ENCODE measurements around the gene UBR4.

Gene UBR4

GRCh38 chr1:19068639-19069276 lies 141.3 kb downstream of the UBR4 start:
- no peak for DNase-seq

- no peak for DNase-seq
Observed at GRCh38 chr1:19067912-19068638, 142.0 kb downstream of the UBR4 start.

GRCh38 chr1:19067182-19067911 lies 142.7 kb downstream of the UBR4 start:
- no peak for DNase-seq

- DNase-seq, result no peak
Observed at GRCh38 chr1:19066874-19067181, 143.2 kb downstream of the UBR4 start.

- no peak for DNase-seq
Observed at GRCh38 chr1:19066248-19066873, 143.7 kb downstream of the UBR4 start.

GRCh38 chr1:19065526-19066247 lies 144.4 kb downstream of the UBR4 start:
- DNase-seq, result no peak

GRCh38 chr1:19064906-19065450 lies 145.1 kb downstream of the UBR4 start:
- no peak for DNase-seq

GRCh38 chr1:19063122-19063521 lies 146.9 kb downstream of the UBR4 start:
- DNase-seq, result no peak

GRCh38 chr1:19062258-19063029 lies 147.6 kb downstream of the UBR4 start:
- DNase-seq, result no peak

GRCh38 chr1:19061798-19062197 lies 148.3 kb downstream of the UBR4 start:
- DNase-seq, result no peak

GRCh38 chr1:19061343-19061742 lies 148.7 kb downstream of the UBR4 start:
- no peak for DNase-seq

GRCh38 chr1:19059773-19060172 lies 150.3 kb downstream of the UBR4 start:
- no peak for DNase-seq

GRCh38 chr1:19058476-19058797 lies 151.6 kb downstream of the UBR4 start:
- no peak for DNase-seq

- DNase-seq, result no peak
Observed at GRCh38 chr1:19057784-19058475, 152.1 kb downstream of the UBR4 start.

GRCh38 chr1:19057182-19057779 lies 152.8 kb downstream of the UBR4 start:
- no peak for DNase-seq

GRCh38 chr1:19055701-19056100 lies 154.4 kb downstream of the UBR4 start:
- no peak for DNase-seq

- no peak for DNase-seq
Observed at GRCh38 chr1:19055001-19055400, 155.1 kb downstream of the UBR4 start.

- DNase-seq, result no peak
Observed at GRCh38 chr1:19054216-19054615, 155.8 kb downstream of the UBR4 start.

GRCh38 chr1:19053486-19053885 lies 156.6 kb downstream of the UBR4 start:
- no peak for DNase-seq

- no peak for DNase-seq
Observed at GRCh38 chr1:19049798-19050197, 160.3 kb downstream of the UBR4 start.

- no peak for DNase-seq
Observed at GRCh38 chr1:19049128-19049768, 160.8 kb downstream of the UBR4 start.

All from KG1 (cell line).